ENCODE results near the gene CHERP. TPM values are rescaled to one million over a fixed set of nuclear protein-coding genes. Genes with fewer than 3 reads are reported as not detected.
A peak's percentile ranks its signal among the peaks of the same experiment; 100 is the strongest.
"Not testable (repeated sequence)": the region's sequence is repeated elsewhere in the genome, so short reads cannot be mapped to it uniquely, and the experiment has no call there.

Gene CHERP
- total RNA-seq, 1 donor from 2014 or later, result 32.6 TPM

- Mint-ChIP-seq H3K27me3 (ENCODE audit: low read depth) (no peaks in the 10 kb centered on the region), H3K4me3 (ENCODE audit: unreplicated experiment) (peak overlapping the region; percentile 96)
These were observed 45.6 kb downstream of the CHERP start for GRCh38 chr19:16496613-16496983.

GRCh38 chr19:16495982-16496612, 46.1 kb downstream of the CHERP start, which contains the start of the genes C19orf44 and CALR3:
Gene C19orf44 (plus strand): TSS chr19:16496394. CDS start chr19:16500793, 4,399 bp downstream.
Gene CALR3 (minus strand): TSS chr19:16496167. CDS start chr19:16496129, 38 bp downstream.
- Mint-ChIP-seq H3K36me3 (ENCODE audit: low read depth) (peaks cover 1% of the 10 kb centered on the region), H3K4me3 (ENCODE audit: unreplicated experiment) (peak within 1 kb of the TSS; percentile 96), H3K27ac (ENCODE audit: unreplicated experiment) (peak within 1 kb of the TSS; percentile 97), H3K9me3 (ENCODE audit: low read depth) (no peaks in the 10 kb centered on the region), H3K4me1 (ENCODE audit: low read depth) (peaks cover 22% of the 10 kb centered on the region), H3K27me3 (ENCODE audit: low read depth) (no peaks in the 10 kb centered on the region)
- TF ChIP-seq CTCF (IDR thresholded peaks at IDR 0.05), result peak; percentile 26
- DNase-seq (ENCODE audit: low spot score), result peak; percentile 99

More at GRCh38 chr19:16496613-16496983, 45.6 kb downstream of the CHERP start:
- Mint-ChIP-seq H3K4me1 (ENCODE audit: low read depth) (peaks cover 22% of the 10 kb centered on the region), H3K36me3 (ENCODE audit: low read depth) (peaks cover 4% of the 10 kb centered on the region), H3K27ac (ENCODE audit: unreplicated experiment) (peak overlapping the region; percentile 97), H3K9me3 (ENCODE audit: low read depth) (no peaks in the 10 kb centered on the region)
- TF ChIP-seq CTCF (IDR thresholded peaks at IDR 0.05), result no peak
- DNase-seq (ENCODE audit: low spot score), result no peak

DNA sequence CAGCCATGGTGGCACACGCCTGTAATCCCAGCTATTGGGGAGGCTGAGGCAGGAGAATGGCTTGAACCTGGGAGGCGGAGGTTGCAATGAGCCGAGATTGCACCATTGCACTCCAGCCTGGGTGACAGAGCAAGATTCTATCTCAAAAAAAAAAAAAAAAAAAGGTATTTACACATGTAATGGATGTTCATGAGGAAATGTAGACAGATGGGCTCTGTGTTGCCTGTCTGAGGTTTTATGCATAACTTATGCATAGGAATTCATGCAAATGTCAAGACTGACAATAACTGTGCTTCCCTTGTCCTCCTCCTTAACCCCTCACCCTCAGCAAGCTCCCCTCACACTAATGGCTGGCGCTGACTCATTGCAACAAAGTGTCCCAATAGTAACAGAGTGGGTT, 55.8 kb downstream of the CHERP start:
- H3K36me3 Mint-ChIP-seq (ENCODE audit: low read depth); H3K27ac Mint-ChIP-seq (ENCODE audit: unreplicated experiment); H3K9me3 Mint-ChIP-seq (ENCODE audit: low read depth); H3K4me1 Mint-ChIP-seq (ENCODE audit: low read depth); H3K4me3 Mint-ChIP-seq (ENCODE audit: unreplicated experiment); DNase-seq (ENCODE audit: low spot score); H3K27me3 Mint-ChIP-seq (ENCODE audit: low read depth): not testable (repeated sequence)

- no peak for TF ChIP-seq CTCF (IDR thresholded peaks at IDR 0.05)
- Mint-ChIP-seq H3K36me3 (ENCODE audit: low read depth) (no peaks in the 10 kb centered on the region), H3K27ac (ENCODE audit: unreplicated experiment) (no peak overlapping the region), H3K9me3 (ENCODE audit: low read depth) (no peaks in the 10 kb centered on the region), H3K4me3 (ENCODE audit: unreplicated experiment) (no peak overlapping the region), H3K4me1 (ENCODE audit: low read depth) (no peaks in the 10 kb centered on the region), H3K27me3 (ENCODE audit: low read depth) (no peaks in the 10 kb centered on the region)
- no peak for DNase-seq (ENCODE audit: low spot score)
These were observed 59.5 kb downstream of the CHERP start for GRCh38 chr19:16482745-16483144.

DNA sequence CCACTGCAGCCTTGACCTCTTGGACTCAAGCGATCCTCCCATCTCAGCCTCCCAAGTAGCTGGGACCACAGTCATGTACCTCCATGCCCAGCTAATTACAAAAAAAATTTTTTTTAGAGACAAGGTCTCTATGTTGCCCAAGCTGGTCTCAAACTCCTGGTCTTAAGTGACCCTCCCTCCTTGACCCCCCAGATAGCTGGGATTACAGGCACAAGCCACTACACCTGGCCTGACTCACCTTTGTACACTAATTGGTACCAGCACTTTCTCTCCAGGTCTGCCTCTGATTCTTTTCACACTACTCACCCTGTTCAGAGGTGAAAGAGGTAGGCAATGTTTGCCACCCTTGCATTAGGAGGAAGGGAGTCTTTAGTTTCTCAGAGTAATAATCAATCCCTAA, 64.9 kb downstream of the CHERP start:
- no peak overlapping the region for H3K27ac Mint-ChIP-seq (ENCODE audit: unreplicated experiment)
- H3K4me3 Mint-ChIP-seq (ENCODE audit: unreplicated experiment), result no peak overlapping the region
- no peaks in the 10 kb centered on the region for H3K36me3 Mint-ChIP-seq (ENCODE audit: low read depth)
- DNase-seq (ENCODE audit: low spot score), result no peak
- no peak for TF ChIP-seq CTCF (IDR thresholded peaks at IDR 0.05)
- no peaks in the 10 kb centered on the region for H3K27me3 Mint-ChIP-seq (ENCODE audit: low read depth)
- no peaks in the 10 kb centered on the region for H3K9me3 Mint-ChIP-seq (ENCODE audit: low read depth)
- H3K4me1 Mint-ChIP-seq (ENCODE audit: low read depth), result peaks cover 6% of the 10 kb centered on the region

DNA sequence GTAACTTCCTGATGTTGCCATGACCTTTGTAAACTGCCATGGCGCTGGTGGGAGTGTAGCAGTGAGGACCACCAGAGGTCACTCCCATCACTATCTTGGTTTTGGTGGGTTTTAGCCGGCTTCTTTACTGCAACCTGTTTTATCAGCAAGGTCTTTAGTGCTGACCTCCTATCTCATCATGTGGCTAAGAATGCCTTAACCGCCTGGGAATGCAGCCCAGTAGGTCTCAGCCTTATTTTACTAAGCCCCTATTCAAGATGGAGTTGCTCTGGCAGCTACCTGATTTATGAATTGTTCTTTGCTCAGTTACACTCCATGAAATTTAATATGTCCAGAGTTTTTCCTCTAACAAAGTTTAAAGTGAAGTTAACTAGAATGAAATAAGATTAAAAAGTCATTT, 65.8 kb downstream of the CHERP start:
- Mint-ChIP-seq H3K4me3 (ENCODE audit: unreplicated experiment) (no peak overlapping the region), H3K27ac (ENCODE audit: unreplicated experiment) (no peak overlapping the region)
- no peak for TF ChIP-seq CTCF (IDR thresholded peaks at IDR 0.05)

More for the DNA sequence above, 65.8 kb downstream of the CHERP start:
- H3K9me3 Mint-ChIP-seq (ENCODE audit: low read depth), result no peaks in the 10 kb centered on the region
- no peaks in the 10 kb centered on the region for H3K36me3 Mint-ChIP-seq (ENCODE audit: low read depth)
- H3K4me1 Mint-ChIP-seq (ENCODE audit: low read depth), result peaks cover 6% of the 10 kb centered on the region
- no peaks in the 10 kb centered on the region for H3K27me3 Mint-ChIP-seq (ENCODE audit: low read depth)
- DNase-seq (ENCODE audit: low spot score), result no peak
